Ramos (cell line): ENCODE results near the gene DGKA.

Source experiments
- in situ Hi-C: fragments of 300-500 bp; cut with MboI; formaldehyde crosslinking; loops from one replicate; pipeline ENCODE4 v1.14.3; 2022; ENCODE audit warnings: low sequenced_read_pairs; ENCODE audit not compliant: unreplicated experiment

Gene DGKA

DNA sequence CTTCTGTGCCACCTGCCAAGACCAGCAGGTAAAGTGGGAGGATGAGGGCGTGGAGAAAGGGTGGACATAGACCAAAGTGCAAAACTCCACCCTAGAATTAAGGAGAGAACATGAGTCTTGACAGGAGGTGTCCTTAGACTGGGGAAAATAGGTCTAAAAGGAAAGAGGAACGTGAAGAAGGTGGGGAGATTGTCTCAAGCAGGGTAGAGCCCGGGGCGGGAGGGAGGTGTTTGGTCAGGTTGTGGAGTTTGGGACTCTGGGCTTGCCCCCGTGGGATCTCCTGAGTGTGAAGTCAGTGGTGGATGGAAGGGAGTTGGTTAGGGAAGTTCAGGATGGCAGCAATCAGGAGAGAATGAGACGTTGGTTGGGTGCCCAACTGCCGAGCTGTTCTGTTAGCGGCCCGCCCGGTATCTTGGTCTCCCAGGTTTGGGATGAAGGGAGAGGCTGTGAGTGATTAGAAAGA, 386 bp downstream of the DGKA start:
- in situ Hi-C loops: no loop called here

DNA sequence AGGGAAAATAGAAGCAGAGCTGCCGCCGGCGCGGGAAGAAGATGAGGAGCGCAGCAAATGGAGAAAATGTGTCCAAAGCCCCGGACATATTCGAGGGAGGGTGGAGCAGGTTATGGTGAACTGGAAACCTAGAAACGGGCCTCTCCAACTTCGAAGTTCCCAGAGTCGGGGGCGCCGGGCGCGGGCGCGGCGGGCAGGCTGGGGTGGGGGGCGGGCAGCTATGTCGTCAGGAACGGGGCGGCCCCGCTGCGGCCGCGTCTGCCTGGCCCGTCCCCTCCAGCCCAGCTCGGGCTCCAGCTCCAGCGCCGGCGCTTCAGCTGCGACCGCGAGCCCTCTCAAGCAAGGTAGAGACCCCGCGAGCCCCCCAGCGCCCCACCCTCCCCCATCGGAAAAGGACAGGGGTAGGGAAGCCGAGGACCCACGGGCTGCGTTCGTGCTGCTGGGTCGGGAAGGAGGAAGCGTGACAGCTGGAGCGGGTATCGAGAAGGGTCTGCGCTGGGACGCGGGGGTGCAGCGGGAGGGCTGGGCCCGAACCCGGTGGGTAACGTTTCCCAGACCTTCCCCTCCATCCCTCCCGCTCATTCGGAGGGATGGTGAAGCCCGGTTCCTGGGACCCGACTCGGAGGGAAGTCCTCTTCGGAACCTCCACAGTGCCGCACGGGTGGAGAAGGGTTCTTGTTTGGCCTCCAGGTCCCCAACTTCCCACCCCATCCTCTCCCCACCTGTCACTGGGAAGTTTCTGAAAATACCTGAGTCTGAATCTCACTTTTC, 1.0 kb downstream of the DGKA start:
- in situ Hi-C loops: no loop called here

DNA sequence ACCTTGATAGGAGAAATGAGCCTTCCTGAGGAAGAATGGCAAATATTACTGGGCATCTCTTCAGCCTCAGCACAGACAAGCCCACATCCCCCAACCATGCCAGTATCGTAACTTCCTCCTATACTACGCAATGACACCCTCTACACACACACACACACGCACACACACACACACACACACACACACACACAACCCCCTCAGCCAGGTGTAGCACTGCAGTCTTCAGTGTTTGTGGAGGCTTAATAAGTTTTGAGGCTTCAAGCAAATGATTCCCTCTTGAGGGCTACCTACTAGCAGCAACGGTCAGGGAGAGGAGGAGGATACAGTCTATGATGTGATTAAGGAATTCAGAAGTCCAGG, 1.6 kb downstream of the DGKA start:
- in situ Hi-C loops: no loop called here

DNA sequence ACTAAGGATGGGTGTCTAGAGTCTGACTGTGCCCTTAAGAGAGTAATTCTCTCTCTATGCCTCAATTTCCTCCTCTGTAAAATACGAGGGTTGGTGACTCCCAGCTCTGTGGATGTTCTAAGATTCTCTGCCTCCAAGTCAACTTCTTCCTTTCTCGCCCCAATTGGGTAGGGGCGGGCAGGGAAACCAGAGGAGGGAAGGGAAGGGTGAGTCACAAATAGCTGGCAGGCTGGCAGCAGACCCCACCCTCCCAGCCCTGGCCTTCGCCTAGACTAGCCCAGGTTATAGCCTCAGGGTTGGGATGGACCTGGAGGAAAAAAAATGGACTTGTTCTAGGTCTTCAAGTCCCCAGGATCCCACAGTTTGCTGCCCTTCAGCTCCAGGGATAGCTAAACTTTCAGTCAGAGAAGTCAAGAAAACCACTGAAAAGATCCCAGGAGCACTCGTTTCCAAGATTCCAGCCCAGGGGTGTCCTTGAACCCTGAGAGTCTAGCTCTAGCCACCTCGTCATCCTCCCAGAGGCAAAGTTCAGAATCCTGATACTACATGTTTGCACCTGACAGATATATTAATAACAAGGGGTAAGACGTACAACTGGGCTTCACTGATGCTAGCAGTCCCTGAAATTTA, 2.3 kb downstream of the DGKA start:
- in situ Hi-C loops: no loop called here

DNA sequence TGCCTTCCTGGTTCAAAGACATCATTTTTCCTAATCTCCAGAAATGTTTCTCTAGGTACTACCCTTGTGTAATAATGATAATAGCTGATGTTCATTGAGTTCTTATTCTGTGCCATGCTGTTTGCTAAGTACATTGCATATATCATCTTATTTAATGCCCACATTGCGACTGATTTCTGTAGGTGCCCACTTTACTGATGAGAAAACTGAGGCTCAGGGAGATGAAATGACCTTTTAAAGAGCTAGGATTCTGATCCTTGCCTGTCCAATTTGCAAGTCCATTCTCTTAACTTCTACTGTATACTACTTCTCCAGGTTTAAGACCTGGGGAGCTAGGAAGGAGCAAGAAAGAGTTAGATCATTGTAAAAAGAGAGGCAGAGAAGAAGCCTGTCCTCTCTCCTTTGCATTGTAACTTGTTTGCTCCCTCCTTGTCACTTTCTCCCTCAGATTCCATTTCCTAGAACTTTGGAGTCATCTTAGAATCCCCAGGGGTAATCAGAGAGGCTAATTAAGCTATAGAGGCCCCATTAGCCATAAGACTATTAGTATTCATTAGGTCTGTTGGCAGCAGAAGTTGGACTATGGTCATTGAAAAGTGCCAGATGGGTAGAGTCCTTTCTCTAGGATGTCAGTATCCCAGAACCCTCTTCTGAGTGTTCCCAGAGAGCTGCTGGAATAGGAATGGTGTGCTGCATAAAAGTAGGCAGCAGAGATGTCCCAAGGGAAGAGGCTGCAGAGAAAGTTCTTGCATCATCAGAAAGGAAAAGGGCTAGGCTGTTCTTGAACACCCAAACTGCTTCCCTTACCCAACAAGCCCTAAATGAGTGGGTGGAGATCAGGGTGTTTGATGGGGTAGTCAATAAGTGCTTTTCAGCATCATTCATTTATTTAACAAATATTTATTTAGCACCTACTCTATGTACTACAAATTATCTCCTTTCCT, 3.1 kb downstream of the DGKA start:
- in situ Hi-C loops: no loop called here

DNA sequence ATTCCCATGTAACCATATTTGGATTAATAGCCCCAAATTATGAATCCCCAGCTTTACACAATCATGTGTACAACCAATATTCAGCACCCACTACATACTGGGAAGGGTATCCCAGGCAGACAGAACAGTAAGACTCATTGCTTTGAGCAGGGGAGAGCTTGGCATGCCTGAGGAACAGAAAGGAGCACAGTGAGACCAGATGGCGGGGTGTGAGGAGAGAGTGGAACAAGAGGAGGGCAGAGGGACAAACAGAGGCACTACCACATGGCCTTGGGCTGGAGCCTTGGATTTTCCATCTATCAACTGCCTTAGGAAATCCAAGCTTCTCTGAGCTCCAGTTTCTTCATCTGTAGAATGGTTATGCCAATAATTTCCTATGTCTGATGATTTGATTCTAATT, 3.8 kb downstream of the DGKA start:
- in situ Hi-C loops: no loop called here

DNA sequence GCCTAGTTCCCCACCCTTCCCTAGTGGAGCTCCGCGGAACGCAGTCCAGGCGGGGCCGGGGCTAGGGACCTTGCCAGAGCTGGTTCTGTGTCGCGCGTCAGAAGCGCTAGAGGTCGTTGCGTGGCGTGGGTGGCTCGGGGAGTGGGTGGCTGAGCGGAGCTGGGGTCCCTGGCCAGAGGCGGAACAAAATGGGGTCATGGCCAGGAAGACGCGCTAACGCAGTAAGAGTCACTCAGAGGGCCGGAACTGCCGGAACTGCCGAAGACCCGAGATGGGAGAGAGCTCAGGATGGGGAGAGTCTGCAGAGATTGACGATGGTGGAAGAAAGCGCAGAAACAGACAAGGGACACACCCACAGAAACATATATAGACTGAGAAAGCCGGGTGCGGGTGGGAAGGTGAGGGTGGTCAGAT, 4.8 kb downstream of the DGKA start:
- in situ Hi-C loops: no loop called here

DNA sequence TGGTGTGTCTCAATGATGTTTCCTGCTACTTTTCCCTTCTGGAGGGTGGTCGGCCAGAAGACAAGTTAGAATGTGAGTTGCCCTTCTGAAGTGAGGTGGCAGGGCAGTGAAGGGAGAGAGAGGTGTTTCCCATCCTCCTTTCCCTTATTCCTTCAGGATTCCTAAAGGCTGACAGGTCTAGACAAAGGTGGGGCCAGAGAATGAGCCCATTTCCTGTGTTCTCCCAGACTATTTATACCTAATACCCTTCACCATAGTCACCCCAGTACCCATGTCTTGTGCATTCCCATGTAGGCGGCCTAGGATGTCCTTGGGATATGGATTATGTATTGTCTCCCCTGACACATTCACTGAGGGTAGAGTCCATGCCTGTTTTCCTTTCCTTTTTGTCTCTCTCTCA, 7.0 kb downstream of the DGKA start:
- in situ Hi-C loops: no loop called here

DNA sequence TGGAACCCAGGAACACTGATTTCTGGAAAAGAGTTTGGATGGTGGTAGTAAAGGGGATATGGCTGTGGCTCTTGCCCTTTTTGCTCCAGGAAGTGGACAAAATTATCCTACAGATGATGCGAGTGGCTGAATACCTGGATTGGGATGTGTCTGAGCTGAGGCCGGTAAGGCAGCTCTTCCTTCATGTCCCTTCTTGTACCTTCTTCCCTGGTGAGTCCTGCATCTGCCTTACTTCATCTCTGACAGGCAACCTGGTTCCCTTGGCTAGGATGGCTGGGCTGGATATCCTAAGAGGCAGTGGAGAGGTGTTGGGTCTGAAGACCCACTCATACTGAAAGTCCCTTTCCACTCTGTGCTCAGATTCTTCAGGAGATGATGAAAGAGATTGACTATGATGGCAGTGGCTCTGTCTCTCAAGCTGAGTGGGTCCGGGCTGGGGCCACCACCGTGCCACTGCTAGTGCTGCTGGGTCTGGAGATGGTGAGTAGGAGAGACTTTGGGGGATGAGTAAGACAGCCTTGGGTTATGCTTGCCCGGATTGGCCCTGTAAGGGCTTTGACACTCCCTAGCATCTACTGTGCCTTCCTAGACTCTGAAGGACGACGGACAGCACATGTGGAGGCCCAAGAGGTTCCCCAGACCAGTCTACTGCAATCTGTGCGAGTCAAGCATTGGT, 8.0 kb downstream of the DGKA start:
- in situ Hi-C loops: no loop called here

DNA sequence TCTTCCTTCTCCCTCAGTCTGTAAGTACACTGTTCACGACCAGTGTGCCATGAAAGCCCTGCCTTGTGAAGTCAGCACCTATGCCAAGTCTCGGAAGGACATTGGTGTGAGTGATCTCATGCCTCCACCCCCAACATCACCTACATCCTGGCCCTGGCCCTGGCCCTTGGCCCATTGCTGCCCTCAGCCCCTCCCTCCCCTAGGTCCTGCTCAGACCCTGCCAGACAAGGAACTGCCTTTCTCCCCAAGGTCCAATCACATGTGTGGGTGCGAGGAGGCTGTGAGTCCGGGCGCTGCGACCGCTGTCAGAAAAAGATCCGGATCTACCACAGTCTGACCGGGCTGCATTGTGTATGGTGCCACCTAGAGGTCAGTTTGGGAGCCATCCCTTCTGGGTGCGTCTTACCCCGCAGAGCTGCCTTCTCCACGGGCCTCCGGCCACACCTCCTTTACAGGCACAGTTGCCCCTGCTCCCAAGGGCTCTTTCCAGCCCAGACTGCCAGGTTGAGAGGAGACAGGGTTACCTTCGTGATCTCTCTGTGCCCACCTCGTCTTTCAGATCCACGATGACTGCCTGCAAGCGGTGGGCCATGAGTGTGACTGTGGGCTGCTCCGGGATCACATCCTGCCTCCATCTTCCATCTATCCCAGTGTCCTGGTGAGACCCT, 9.2 kb downstream of the DGKA start:
- in situ Hi-C loops: loop anchor here (5.0 kb wide), 1 partner anchor 193 kb away; no protein-coding TSS in a partner anchor

DNA sequence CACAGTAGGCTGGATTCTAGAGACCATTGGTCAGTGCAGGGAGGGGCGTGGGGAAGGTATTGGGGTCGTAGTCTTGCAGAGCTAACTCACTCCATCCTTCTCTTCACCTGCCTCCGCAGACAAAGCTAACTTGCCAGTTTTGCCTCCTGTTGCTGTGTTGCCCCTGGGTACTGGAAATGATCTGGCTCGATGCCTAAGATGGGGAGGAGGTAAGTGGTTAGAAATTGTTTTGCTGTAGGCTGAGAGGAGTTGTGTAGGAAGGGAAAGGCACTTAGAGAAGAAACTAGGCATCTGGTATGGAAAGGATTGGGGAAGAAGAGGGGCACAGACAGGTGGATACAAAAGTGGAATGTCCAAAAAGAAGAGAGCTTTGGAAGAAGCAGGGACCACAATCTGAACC, 11.1 kb downstream of the DGKA start:
- in situ Hi-C loops: loop anchor here (5.0 kb wide), 1 partner anchor 195 kb away; no protein-coding TSS in a partner anchor

DNA sequence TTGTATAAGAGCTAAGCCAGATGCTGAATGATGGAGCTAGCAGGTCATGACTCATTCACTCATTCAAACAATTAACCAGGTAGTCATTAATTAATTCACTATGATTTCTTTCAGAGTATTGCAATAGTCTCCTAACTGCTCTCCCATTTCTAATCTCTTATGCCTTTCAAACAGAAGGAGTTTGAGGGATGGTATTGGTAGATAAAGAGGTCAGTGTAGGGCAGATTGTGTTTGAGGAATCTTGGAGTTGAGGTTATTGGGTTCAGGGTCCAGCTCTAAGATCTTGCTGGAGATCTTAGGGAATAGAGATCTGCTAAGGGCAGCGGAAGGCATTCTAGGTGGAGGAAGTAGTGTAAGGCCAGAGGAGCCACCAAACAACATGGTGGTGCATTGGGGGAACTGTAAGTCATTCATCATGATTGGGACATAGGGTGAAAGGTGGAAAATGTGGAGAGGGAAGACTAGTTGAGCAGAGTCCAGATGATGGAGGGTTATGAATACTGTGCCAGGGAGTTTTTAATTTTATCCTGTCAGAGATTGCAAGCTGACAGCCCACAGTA, 11.7 kb downstream of the DGKA start:
- in situ Hi-C loops: loop anchor here (5.0 kb wide), 1 partner anchor 195 kb away; no protein-coding TSS in a partner anchor

DNA sequence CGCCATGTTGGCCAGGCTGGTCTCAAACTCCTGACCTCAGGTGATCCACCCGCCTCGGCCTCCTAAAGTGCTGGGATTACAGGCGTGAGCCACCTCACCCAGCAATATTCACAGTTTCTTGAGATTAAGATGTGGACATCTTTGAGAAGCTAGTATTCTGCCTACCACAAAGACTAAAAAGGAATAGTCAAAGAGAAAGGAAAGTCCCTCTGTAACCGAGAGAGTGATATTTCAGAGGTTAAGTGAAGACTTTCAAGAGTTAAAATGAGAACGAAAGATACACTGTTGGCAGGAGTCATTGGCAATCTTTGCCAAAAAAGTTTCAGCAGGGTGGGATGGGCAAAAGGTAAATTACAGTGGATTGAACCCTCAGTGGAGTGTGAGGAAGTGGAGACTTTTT, 15.6 kb downstream of the DGKA start:
- in situ Hi-C loops: no loop called here

DNA sequence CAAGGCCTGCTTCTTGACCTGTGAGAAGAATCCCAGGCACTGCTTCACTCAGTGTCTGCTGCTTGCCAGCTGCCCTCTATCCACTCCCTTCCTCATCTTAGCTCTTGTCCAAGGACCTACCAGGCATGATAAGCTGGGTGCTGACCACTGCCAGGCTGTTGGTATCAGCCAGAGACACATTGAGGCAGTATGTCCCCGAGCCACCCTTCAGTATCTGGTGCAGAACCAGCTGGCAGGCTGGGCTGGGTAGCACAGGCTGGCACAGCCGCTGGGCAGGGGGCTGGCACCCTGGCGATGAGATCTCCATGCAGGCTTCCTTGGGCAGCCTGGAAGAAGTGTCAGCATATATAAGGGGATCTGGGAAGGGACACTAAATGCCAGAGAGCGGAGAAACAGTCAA, 24.4 kb downstream of the DGKA start:
- in situ Hi-C loops: no loop called here

DNA sequence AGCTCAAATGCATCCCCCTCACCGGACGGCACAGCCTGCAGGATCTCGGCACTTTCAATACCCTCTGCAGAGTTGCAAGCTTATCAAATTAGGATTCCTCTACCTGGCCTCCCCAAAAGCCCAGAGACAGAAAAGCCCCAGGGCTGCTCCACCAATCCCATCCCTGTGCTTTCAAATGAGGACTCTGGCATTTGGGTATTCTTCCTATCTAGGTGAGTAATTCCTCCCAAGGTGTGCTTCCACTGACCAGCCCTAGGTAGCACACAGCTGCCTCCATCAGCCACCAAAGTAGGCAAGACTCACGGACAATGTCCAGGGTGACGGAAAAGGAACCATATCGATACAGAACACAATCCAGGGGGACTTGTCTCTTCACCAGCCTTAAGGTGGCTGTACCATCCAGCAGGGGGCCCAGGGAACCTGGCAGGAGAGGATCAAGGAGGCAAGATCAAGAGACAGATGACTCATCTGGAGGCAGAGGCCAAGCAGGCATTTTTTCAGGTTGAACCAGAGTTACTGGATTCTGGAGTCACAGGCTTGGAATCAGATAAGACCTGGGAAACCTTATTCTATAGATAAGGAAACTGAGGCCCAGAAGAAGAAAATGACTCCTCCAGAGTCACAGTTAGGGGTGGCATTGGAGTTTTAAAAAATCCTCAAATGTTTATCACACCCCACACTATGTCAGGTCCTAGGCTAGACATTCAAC, 25.0 kb downstream of the DGKA start:
- in situ Hi-C loops: no loop called here

DNA sequence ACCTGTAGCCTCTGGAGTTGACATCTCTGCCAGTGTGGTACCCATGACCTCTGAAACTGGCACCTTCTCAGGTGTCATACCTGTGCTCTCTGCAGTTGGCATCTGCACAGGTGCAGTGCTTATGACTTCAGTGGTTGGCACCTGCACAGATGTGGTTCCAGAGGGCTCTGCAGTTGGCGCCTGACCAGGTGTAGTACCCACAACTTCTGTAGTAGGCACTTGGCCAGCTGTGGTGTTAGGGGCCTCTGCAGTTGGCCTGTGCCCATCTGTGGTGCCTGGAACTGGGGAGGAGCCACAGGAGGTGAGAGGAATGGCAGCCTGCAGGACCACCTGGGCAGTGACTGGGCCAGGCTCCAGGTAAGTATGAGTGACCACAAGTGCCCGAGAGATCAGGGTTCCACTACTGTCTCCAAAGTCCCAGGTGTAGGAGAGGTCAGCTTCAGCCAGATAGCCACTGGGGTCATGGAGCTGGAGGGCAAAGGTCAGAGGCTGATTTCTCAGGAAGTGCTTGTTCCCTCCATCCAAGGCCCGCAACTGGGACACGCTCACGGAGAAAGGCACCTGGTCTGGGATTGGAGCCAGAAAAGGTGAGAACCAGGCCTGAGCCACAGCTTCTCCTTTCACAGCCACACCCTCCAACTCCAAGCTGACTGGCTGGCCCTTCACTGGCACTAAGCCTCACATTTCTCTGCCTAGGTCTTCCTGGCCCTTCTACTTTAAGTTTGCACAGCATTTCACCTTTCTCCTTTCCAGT, 26.3 kb downstream of the DGKA start:
- in situ Hi-C loops: no loop called here

DNA sequence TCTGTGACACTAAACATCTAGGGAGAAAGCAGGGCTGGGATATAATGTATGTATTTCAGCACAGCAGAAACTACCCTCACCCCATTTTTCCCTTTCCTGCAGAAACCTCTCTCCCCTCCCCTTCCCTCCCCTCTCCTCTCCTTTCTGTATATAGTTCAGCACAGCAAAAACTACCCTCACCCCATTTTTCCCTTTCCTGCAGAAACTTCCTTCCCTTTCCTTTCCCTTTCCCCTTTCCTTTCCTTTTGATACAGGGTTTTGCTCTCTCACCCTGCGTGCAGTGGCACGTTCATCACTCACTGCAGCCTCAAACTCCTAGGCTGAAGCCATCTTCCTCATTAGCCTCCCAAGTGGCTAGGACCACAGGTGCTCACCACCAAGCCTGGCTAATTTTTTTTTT, 32.8 kb downstream of the DGKA start:
- in situ Hi-C loops: no loop called here

DNA sequence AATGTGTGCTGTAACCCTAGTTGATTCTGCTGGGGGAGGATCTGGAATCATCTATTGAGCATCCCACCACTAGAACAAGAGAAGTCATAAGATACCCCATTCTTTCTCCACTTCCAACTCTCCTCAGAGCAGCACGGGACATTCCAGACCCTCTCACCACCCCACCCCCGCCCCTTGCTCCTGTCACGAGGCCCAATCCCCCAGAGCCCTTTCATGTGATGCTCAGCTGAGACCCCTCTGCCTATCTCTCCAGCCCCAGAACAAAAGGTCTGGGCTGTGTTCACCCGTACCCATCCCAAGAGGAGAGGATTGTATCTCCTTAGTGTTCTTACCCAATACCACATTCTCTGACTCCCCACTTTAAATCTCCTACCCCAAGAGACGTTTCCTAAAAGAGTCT, 34.3 kb downstream of the DGKA start:
- in situ Hi-C loops: no loop called here
